T-helper 2 cell treated with Interferon-gamma antibody and Interleukin-4, amounts not matched to agents 5 μg/mL and 100 μg/mL, for 36 hours (primary cell): ENCODE results near the gene MICB.
"Not testable (repeated sequence)": the region's sequence is repeated elsewhere in the genome, so short reads cannot be mapped to it uniquely, and the experiment has no call there.

Source experiments
- DNase-seq: peaks from one replicate; pipeline ENCODE4 v3.0.0; 2021; ENCODE audit warnings: low spot score
- H3K27ac Mint-ChIP-seq: one replicate; pipeline ENCODE4 v1.8.0; 2021; ENCODE audit warnings: mild to moderate bottlenecking, mixed read lengths
- H3K27me3 Mint-ChIP-seq: one replicate; pipeline ENCODE4 v1.8.0; 2021; ENCODE audit warnings: low read depth, mixed read lengths
- H3K36me3 Mint-ChIP-seq: one replicate; pipeline ENCODE4 v1.8.0; 2021; ENCODE audit warnings: low read depth, mixed read lengths
- H3K4me1 Mint-ChIP-seq: one replicate; pipeline ENCODE4 v1.8.0; 2021; ENCODE audit warnings: low read depth, mixed read lengths
- H3K4me3 Mint-ChIP-seq: one replicate; pipeline ENCODE4 v1.8.0; 2022; ENCODE audit warnings: mild to moderate bottlenecking, moderate library complexity, mixed read lengths
- H3K9me3 Mint-ChIP-seq: one replicate; pipeline ENCODE4 v1.8.0; 2021; ENCODE audit warnings: mixed read lengths

Gene MICB

GRCh38 chr6:31546339-31546957 lies 48.5 kb downstream of the MICB start, which contains the start of gene ATP6V1G2:
TSS of gene ATP6V1G2 (minus strand) at chr6:31546608. CDS start at chr6:31546559, 49 bp downstream.
- H3K4me3 Mint-ChIP-seq, result peak within 1 kb of the TSS; percentile 78
- H3K36me3 Mint-ChIP-seq, result peaks cover 13% of the 10 kb centered on the region
- DNase-seq, result peak; percentile 89
- H3K27ac Mint-ChIP-seq, result peak within 1 kb of the TSS; percentile 92
- no peaks in the 10 kb centered on the region for H3K9me3 Mint-ChIP-seq
- no peaks in the 10 kb centered on the region for H3K27me3 Mint-ChIP-seq
- H3K4me1 Mint-ChIP-seq, result peaks cover 39% of the 10 kb centered on the region

DNA sequence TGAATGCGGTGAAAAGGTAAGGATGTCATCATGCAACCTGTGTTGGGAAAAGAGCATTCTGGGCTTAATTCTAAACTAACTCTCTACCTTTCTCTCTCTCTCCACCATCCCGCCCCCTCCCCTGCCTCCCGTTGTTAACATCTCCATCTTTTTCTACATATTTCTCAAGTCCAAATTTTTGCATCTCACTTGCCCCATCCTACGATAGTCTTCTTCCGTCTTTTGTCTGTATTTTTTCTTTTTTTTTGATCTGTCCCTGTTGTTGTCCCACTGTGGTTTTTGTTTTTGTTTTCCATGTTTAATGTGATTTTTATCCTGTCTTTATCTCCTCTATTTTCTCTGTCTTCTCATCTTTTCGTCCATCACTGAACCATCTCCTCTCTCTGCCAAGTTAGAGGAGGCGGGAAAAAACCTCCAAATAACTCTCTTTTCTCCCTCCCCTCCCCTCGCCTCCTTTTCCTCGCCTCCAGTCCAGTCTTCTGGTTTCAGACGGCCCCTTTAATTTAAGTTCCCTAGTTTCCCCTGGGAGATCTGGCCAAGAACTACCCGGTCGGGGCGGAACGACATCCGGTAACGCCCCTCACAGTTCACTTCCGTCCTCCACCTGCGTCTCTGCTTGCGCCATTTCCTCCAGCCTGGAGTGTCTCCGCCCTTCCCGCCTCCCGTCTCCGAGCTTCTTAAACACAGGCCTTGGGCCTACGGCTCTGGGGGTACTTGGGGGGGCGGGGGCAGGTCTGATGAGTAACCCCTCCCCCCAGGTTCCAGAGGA lies 49.2 kb downstream of the MICB start, which contains the start of gene NFKBIL1:
NFKBIL1 (plus strand) TSS at position 651 of the 769 bp plus-strand sequence; CDS start at position 738, 87 bp downstream.
- peaks cover 38% of the 10 kb centered on the region for H3K4me1 Mint-ChIP-seq
- peak within 1 kb of the TSS; percentile 92 for H3K27ac Mint-ChIP-seq
- DNase-seq, result peak; percentile 92
- peak within 1 kb of the TSS; percentile 78 for H3K4me3 Mint-ChIP-seq
- peaks cover 13% of the 10 kb centered on the region for H3K36me3 Mint-ChIP-seq
- no peaks in the 10 kb centered on the region for H3K9me3 Mint-ChIP-seq
- no peaks in the 10 kb centered on the region for H3K27me3 Mint-ChIP-seq

DNA sequence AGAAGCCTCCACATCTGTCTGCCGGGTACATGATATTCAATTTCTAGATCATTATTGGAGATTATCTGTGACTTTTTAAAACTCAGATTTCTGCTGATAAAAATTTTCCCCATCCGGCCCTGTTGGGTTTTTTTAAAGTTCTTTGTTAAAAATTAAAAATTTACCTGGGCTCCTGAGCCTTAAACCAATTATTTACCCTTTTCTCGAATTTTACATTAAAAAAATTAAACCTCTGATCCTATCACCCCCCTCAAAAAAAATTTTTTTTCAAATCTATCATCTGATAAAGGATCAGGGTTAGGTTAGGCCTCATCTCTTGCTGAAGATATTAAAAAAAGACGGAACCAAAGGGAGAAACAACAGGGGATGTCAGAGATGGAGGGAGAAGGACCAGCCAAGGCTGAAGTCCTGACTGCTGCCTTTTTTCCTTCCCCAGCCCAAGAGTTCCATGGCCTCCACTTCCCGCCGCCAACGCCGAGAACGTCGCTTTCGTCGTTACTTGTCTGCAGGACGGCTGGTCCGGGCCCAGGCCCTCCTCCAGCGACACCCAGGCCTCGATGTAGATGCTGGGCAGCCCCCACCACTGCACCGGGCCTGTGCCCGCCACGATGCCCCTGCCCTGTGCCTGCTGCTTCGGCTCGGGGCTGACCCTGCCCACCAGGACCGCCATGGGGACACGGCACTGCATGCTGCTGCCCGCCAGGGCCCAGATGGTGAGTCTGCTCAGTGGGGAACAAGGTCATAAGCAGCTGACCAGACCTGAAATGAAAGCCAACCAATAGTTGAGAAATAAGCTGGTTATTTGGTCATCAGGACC lies 50.0 kb downstream of the MICB start:
- Mint-ChIP-seq H3K9me3 (no peaks in the 10 kb centered on the region), H3K27me3 (no peaks in the 10 kb centered on the region), H3K4me1 (peaks cover 34% of the 10 kb centered on the region), H3K36me3 (peaks cover 15% of the 10 kb centered on the region), H3K27ac (peak overlapping the region; percentile 92), H3K4me3 (peak overlapping the region; percentile 78)
- no peak for DNase-seq

GRCh38 chr6:31548544-31548873 lies 50.6 kb downstream of the MICB start:
- Mint-ChIP-seq H3K4me1 (peaks cover 31% of the 10 kb centered on the region), H3K27me3 (no peaks in the 10 kb centered on the region), H3K4me3 (peak overlapping the region; percentile 78), H3K9me3 (no peaks in the 10 kb centered on the region), H3K27ac (no peak overlapping the region), H3K36me3 (peaks cover 17% of the 10 kb centered on the region)
- no peak for DNase-seq

DNA sequence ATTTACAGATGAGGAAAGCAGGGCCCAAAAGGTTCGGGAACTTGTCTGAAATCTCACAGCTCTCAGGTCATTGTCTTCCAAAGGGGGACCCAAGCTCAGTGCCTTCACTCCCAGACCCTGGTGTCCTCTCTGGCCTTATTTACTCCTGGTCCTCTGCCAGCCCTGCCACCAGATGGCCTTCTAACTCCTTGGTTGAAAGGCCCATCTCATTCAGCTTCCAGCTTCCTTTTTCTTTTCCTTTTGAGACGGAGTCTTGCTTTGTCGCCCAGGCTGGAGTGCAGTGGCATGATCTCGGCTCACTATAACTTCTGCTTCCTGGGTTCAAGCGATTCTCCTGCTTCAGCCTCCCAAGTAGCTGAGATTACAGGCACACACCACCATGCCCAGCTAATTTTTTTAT lies 53.4 kb downstream of the MICB start:
- not testable (repeated sequence) for H3K27me3 Mint-ChIP-seq, H3K9me3 Mint-ChIP-seq, H3K27ac Mint-ChIP-seq
- peak; percentile 51 for DNase-seq
- Mint-ChIP-seq H3K36me3 (peaks cover 17% of the 10 kb centered on the region), H3K4me3 (peak overlapping the region; percentile 49), H3K4me1 (peaks cover 30% of the 10 kb centered on the region)

DNA sequence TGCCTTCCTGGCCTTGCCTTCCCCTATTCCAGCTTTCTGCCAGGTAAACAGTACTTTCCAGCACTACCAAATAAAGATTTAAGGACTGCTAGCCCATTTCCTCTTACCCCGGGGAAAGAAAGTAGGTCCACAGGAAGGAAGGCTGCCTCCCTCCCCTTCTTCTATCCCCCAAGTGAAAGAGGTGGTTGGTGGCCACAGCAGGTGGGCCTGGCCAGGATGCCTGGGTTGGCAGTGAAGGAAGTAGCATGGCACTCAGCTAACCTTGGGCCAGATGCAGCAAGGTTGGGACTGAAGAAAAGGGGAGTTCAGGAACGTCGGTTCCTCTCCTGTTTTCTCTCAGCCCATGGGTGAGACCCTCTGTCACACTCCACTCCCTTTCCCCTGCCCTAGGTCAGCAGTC lies 58.4 kb downstream of the MICB start:
- Mint-ChIP-seq H3K27ac (no peak overlapping the region), H3K4me1 (peaks cover 40% of the 10 kb centered on the region), H3K4me3 (no peak overlapping the region)

GRCh38 chr6:31557443-31558317 lies 59.7 kb downstream of the MICB start:
- DNase-seq, result no peak
- Mint-ChIP-seq H3K27me3 (peaks cover 6% of the 10 kb centered on the region), H3K27ac (no peak overlapping the region), H3K4me3 (peak overlapping the region; percentile 19), H3K9me3 (no peaks in the 10 kb centered on the region), H3K4me1 (peaks cover 45% of the 10 kb centered on the region), H3K36me3 (peaks cover 41% of the 10 kb centered on the region)

More for the DNA sequence above, 58.4 kb downstream of the MICB start:
- Mint-ChIP-seq H3K27me3 (no peaks in the 10 kb centered on the region), H3K9me3 (no peaks in the 10 kb centered on the region), H3K36me3 (peaks cover 39% of the 10 kb centered on the region)
- DNase-seq, result no peak

DNA sequence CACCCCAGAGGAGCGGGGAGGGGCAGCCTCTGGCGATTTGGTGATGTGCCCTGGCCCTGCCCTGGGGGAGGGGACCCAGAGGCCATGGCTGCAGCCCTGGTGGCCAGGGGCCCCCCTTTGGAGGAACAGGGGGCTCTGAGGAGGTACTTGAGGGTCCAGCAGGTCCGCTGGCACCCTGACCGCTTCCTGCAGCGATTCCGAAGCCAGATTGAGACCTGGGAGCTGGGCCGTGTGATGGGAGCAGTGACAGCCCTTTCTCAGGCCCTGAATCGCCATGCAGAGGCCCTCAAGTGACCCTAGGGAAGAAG lies 60.3 kb downstream of the MICB start:
- Mint-ChIP-seq H3K4me3 (peak overlapping the region; percentile 79), H3K27me3 (peaks cover 10% of the 10 kb centered on the region), H3K4me1 (peaks cover 49% of the 10 kb centered on the region), H3K9me3 (no peaks in the 10 kb centered on the region), H3K27ac (no peak overlapping the region), H3K36me3 (peaks cover 42% of the 10 kb centered on the region)
- DNase-seq, result no peak

DNA sequence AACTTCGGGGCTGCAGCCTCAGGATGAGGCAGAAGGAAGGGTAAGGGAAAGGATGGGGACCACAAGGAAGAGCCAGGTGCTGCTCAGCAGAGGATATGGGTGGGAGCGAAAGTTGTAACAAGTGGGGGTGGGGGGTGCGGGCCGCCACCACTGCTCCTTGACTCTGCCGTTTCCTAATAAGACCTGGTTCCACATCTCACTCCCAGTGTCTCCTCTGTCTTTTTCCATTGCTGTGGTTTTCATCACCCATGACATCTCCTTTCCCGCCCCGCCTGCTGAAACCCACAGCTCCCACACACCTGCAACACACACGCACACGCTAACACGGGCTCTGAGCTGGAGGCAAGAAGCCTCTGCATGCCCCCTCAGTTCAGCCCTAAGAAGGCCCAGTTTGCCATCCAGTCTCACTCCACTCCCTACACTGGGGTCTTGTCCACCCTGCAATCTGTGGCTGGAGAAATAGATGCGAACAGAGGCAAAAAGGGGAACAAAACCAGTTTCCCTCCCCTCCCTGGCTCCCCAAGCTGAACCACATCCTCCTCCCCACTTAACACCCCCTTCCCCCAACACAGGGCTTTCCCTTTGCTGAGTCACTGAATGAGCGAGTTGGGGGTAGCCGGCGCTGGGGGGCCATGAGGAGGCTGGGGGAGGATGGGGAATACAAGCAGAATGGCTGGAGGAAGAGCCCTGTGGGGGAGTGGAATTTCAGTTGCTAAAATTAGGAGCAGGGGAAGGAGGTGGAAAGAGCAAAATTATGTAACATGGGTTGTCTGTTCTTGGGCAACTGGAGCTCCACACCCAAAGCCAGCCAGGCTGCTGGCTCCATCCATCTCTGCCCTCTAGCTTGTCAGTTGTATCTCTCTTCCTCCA lies 60.9 kb downstream of the MICB start:
- Mint-ChIP-seq H3K27ac (peak overlapping the region; percentile 71), H3K4me3 (peak overlapping the region; percentile 79), H3K9me3 (no peaks in the 10 kb centered on the region), H3K36me3 (peaks cover 43% of the 10 kb centered on the region), H3K27me3 (peaks cover 13% of the 10 kb centered on the region), H3K4me1 (peaks cover 52% of the 10 kb centered on the region)
- peak; percentile 73 for DNase-seq

DNA sequence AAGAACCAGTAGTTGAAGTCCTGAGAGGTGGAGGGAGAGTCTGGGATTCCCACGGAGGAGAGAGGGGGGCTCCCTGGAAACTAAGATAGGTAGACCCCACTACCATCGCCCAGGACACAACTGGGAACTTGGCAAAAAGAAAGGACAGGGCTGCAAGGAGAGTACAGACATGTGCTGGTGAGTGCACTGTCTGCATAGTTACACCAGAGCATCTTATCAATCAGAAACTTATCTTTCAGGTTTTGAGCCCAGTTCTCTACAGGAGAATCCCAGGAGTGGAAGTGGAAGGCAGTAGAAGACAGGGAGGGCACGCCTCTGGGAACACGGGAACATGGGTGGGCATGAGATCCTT lies 61.6 kb downstream of the MICB start:
- H3K4me3 Mint-ChIP-seq, result peak overlapping the region; percentile 79
- peaks cover 16% of the 10 kb centered on the region for H3K27me3 Mint-ChIP-seq
- H3K36me3 Mint-ChIP-seq, result peaks cover 44% of the 10 kb centered on the region
- H3K9me3 Mint-ChIP-seq, result no peaks in the 10 kb centered on the region
- H3K4me1 Mint-ChIP-seq, result peaks cover 53% of the 10 kb centered on the region
- DNase-seq, result no peak
- H3K27ac Mint-ChIP-seq, result peak overlapping the region; percentile 71

GRCh38 chr6:31559958-31560696 lies 62.2 kb downstream of the MICB start:
- Mint-ChIP-seq H3K27ac (peak overlapping the region; percentile 71), H3K36me3 (peaks cover 47% of the 10 kb centered on the region), H3K4me1 (peaks cover 53% of the 10 kb centered on the region), H3K9me3 (no peaks in the 10 kb centered on the region), H3K27me3 (peaks cover 21% of the 10 kb centered on the region), H3K4me3 (peak overlapping the region; percentile 79)
- peak; percentile 57 for DNase-seq

DNA sequence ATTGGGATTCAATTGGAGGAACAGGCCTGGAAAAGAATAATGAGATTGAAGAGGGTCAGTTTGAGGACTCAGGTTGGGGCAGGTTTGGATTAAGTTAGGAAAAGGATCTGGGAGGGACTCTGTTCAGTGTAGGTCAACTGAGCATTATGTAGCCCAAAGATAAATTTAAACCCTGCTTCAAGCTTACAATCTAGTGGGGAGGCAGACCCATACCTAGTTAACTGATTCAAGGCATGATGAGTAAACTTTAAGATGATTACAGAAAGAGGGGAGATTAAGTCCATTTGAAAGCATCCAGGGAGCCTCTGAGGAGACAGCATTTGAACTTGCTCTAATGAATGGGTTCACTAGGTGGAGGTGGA lies 62.7 kb downstream of the MICB start:
- H3K27ac Mint-ChIP-seq, result peak overlapping the region; percentile 29
- H3K4me1 Mint-ChIP-seq, result peaks cover 55% of the 10 kb centered on the region
- H3K27me3 Mint-ChIP-seq, result peaks cover 27% of the 10 kb centered on the region
- H3K9me3 Mint-ChIP-seq, result no peaks in the 10 kb centered on the region
- H3K36me3 Mint-ChIP-seq, result peaks cover 49% of the 10 kb centered on the region
- DNase-seq, result no peak
- peak overlapping the region; percentile 79 for H3K4me3 Mint-ChIP-seq
